Measurements from ENCODE around the gene ATXN1. TPM values are rescaled to one million over a fixed set of nuclear protein-coding genes. Genes with fewer than 3 reads are reported as not detected.

Gene ATXN1
- polyA plus RNA-seq, 1 donor from 2014 or later: 28.2 TPM

DNA sequence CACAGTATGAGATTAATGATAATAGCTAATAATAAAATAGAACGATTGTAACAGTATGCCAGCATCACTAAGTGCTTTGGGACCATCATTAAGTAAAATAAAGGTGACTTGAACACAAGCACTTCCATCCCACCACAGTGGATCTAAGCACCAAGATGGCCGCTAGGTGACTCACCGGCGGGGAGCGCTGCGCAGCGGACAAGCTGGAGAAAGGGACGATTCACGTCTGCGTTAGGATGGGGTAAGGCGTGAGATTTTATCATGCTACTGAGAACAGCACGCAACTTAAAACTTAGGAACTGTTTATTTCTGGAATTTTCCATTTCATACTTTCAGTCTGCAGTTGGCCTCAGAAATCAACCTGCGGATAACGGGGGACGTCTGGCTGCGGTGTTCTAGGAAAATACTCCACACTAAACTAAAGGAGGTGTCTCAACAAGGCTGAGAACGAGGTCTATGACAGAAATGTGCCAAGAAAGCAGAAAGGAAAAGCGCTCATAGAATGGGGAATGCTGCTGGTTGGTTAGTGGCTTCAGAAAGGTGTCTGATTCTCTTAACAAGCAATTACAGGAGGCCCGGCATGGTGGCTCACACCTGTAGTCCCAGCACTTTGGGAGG lies 408.3 kb downstream of the ATXN1 start:
- H3F3A ChIP-seq (ENCODE audit: insufficient read depth, low read length, poor library complexity, severe bottlenecking): no peaks in the 10 kb centered on the region
- no peaks in the 10 kb centered on the region for H3K79me2 ChIP-seq (replicated peaks; ENCODE audit: insufficient read depth, low read length)
- no peak overlapping the region for H3K27ac ChIP-seq (ENCODE audit: low read length)
- no peak overlapping the region for H3K4me3 ChIP-seq (ENCODE audit: low read length)
- no peaks in the 10 kb centered on the region for H3K36me3 ChIP-seq (ENCODE audit: insufficient read depth, low read length)
- no peaks in the 10 kb centered on the region for H3K9me2 ChIP-seq (ENCODE audit: insufficient read depth, low read length)
- H3K9me3 ChIP-seq (ENCODE audit: low read length): no peaks in the 10 kb centered on the region
- H3K4me2 ChIP-seq (ENCODE audit: low read length): no peak overlapping the region
- no peaks in the 10 kb centered on the region for H3K27me3 ChIP-seq (ENCODE audit: insufficient read depth, low read depth, low read length)
- H4K20me1 ChIP-seq (ENCODE audit: insufficient read depth): no peaks in the 10 kb centered on the region
- no peak overlapping the region for H3K9ac ChIP-seq (ENCODE audit: low read length)
- no peak for TF ChIP-seq RAD21 (conservative IDR thresholded peaks at IDR 0.05)
- TF ChIP-seq, protein P1, sequence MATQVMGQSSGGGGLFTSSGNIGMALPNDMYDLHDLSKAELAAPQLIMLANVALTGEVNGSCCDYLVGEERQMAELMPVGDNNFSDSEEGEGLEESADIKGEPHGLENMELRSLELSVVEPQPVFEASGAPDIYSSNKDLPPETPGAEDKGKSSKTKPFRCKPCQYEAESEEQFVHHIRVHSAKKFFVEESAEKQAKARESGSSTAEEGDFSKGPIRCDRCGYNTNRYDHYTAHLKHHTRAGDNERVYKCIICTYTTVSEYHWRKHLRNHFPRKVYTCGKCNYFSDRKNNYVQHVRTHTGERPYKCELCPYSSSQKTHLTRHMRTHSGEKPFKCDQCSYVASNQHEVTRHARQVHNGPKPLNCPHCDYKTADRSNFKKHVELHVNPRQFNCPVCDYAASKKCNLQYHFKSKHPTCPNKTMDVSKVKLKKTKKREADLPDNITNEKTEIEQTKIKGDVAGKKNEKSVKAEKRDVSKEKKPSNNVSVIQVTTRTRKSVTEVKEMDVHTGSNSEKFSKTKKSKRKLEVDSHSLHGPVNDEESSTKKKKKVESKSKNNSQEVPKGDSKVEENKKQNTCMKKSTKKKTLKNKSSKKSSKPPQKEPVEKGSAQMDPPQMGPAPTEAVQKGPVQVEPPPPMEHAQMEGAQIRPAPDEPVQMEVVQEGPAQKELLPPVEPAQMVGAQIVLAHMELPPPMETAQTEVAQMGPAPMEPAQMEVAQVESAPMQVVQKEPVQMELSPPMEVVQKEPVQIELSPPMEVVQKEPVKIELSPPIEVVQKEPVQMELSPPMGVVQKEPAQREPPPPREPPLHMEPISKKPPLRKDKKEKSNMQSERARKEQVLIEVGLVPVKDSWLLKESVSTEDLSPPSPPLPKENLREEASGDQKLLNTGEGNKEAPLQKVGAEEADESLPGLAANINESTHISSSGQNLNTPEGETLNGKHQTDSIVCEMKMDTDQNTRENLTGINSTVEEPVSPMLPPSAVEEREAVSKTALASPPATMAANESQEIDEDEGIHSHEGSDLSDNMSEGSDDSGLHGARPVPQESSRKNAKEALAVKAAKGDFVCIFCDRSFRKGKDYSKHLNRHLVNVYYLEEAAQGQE (IDR thresholded peaks at IDR 0.05; ENCODE audit: borderline replicate concordance): no peak
- TF ChIP-seq EP300 (conservative IDR thresholded peaks at IDR 0.05; ENCODE audit: poor library complexity, severe bottlenecking): no peak
- no peak for TF ChIP-seq POLR2AphosphoS5 (IDR thresholded peaks at IDR 0.05)
- no peak for TF ChIP-seq SMC3 (conservative IDR thresholded peaks at IDR 0.05; ENCODE audit: poor library complexity)
- TF ChIP-seq, protein P2, sequence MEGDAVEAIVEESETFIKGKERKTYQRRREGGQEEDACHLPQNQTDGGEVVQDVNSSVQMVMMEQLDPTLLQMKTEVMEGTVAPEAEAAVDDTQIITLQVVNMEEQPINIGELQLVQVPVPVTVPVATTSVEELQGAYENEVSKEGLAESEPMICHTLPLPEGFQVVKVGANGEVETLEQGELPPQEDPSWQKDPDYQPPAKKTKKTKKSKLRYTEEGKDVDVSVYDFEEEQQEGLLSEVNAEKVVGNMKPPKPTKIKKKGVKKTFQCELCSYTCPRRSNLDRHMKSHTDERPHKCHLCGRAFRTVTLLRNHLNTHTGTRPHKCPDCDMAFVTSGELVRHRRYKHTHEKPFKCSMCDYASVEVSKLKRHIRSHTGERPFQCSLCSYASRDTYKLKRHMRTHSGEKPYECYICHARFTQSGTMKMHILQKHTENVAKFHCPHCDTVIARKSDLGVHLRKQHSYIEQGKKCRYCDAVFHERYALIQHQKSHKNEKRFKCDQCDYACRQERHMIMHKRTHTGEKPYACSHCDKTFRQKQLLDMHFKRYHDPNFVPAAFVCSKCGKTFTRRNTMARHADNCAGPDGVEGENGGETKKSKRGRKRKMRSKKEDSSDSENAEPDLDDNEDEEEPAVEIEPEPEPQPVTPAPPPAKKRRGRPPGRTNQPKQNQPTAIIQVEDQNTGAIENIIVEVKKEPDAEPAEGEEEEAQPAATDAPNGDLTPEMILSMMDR (IDR thresholded peaks at IDR 0.05; ENCODE audit: poor library complexity, severe bottlenecking): no peak
- no peak for TF ChIP-seq MXI1 (conservative IDR thresholded peaks at IDR 0.05; ENCODE audit: poor library complexity, severe bottlenecking)
- TF ChIP-seq TAF1 (IDR thresholded peaks at IDR 0.05; ENCODE audit: low read depth): no peak
- TF ChIP-seq EZH2 (IDR thresholded peaks at IDR 0.05; ENCODE audit: borderline replicate concordance, insufficient read depth, low read length, poor library complexity, severe bottlenecking): no peak
- H2AFZ ChIP-seq (ENCODE audit: low read depth, low read length): no peak overlapping the region

DNA sequence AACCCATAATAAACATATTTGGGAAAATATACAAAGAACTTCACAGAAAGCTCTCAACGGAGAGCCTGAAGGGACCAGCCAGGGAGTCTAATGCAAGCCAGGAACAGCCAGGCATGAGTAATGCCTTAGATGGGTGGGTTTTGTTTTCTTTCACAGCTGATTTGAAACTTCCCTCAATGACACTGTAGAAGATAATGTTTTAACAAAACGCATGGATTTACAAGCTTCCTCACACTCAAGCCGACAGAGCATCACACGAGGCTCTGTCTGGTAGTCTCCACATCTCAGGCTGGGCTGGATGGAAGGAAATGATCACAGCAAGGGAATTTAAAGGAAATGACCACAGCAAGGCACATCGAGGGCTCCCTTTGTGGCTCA lies 409.0 kb downstream of the ATXN1 start:
- Histone ChIP-seq H3K27me3 (ENCODE audit: insufficient read depth, low read depth, low read length) (no peaks in the 10 kb centered on the region), H2AFZ (ENCODE audit: low read depth, low read length) (no peak overlapping the region), H4K20me1 (ENCODE audit: insufficient read depth) (no peaks in the 10 kb centered on the region), H3K9ac (ENCODE audit: low read length) (no peak overlapping the region), H3K9me3 (ENCODE audit: low read length) (no peaks in the 10 kb centered on the region), H3K4me2 (ENCODE audit: low read length) (no peak overlapping the region), H3K9me2 (ENCODE audit: insufficient read depth, low read length) (no peaks in the 10 kb centered on the region), H3K27ac (ENCODE audit: low read length) (no peak overlapping the region), H3K36me3 (ENCODE audit: insufficient read depth, low read length) (no peaks in the 10 kb centered on the region), H3F3A (ENCODE audit: insufficient read depth, low read length, poor library complexity, severe bottlenecking) (no peaks in the 10 kb centered on the region), H3K79me2 (replicated peaks; ENCODE audit: insufficient read depth, low read length) (no peaks in the 10 kb centered on the region), H3K4me3 (ENCODE audit: low read length) (no peak overlapping the region)
- TF ChIP-seq SMC3 (conservative IDR thresholded peaks at IDR 0.05; ENCODE audit: poor library complexity): no peak
- TF ChIP-seq EP300 (conservative IDR thresholded peaks at IDR 0.05; ENCODE audit: poor library complexity, severe bottlenecking): no peak
- TF ChIP-seq, protein P1 (IDR thresholded peaks at IDR 0.05; ENCODE audit: borderline replicate concordance): no peak
- no peak for TF ChIP-seq POLR2AphosphoS5 (IDR thresholded peaks at IDR 0.05)
- TF ChIP-seq MXI1 (conservative IDR thresholded peaks at IDR 0.05; ENCODE audit: poor library complexity, severe bottlenecking): no peak
- TF ChIP-seq EZH2 (IDR thresholded peaks at IDR 0.05; ENCODE audit: borderline replicate concordance, insufficient read depth, low read length, poor library complexity, severe bottlenecking): no peak
- no peak for TF ChIP-seq RAD21 (conservative IDR thresholded peaks at IDR 0.05)
- TF ChIP-seq, protein P2 (IDR thresholded peaks at IDR 0.05; ENCODE audit: poor library complexity, severe bottlenecking): no peak
- TF ChIP-seq TAF1 (IDR thresholded peaks at IDR 0.05; ENCODE audit: low read depth): no peak

Measured in neural cell (in vitro differentiated cells).